Ovary (tissue), 9 donors: ENCODE data around the gene ARHGEF35. TPM values are rescaled to one million over a fixed set of nuclear protein-coding genes. Genes with fewer than 3 reads are reported as not detected.
"Not testable (repeated sequence)": the region's sequence is repeated elsewhere in the genome, so short reads cannot be mapped to it uniquely, and the experiment has no call there.

Source experiments
- DNase-seq, 5 donors: peaks; one replicate each; pipeline ENCODE4 v3.0.0-alpha.2; 2019 to 2020
- H3K27ac ChIP-seq, 2 donors: fragments of 200-600 bp; one replicate each; pipeline versions ENCODE4 v1.5.1 to v1.8.0; 2019 to 2022
- H3K27me3 ChIP-seq: fragments of 200-600 bp; one replicate; pipeline ENCODE4 v1.8.0; 2022
- H3K36me3 ChIP-seq: fragments of 200-600 bp; sonication (generic); one replicate; pipeline ENCODE4 v1.5.1; 2019
- H3K4me1 ChIP-seq: one replicate; pipeline ENCODE4 v1.8.1; 2013; ENCODE audit warnings: mild to moderate bottlenecking, moderate library complexity; ENCODE audit not compliant: insufficient read depth
- H3K4me3 ChIP-seq: fragments of 200-600 bp; sonication (generic); one replicate; pipeline ENCODE4 v1.5.1; 2017
- H3K9me3 ChIP-seq, 2 donors: fragments of 200-600 bp in 1 of 2; sonication (generic) in 1 of 2; one replicate each; pipeline versions ENCODE4 v1.5.1 to v1.8.1; 2013 to 2019; ENCODE audit warnings: mild to moderate bottlenecking in 1 of 2, moderate library complexity in 1 of 2
- EP300 ChIP-seq: sonication (generic); formaldehyde crosslinking; IDR thresholded peaks from one replicate; pipeline ENCODE4 v1.6.1; 2017; ENCODE audit warnings: antibody characterized with exemption
- POLR2A ChIP-seq: fragments of 450-650 bp; IDR thresholded peaks from one replicate; pipeline ENCODE4 v1.6.1; 2017; ENCODE audit warnings: antibody characterized with exemption, mild to moderate bottlenecking, moderate library complexity
- WGBS, 3 donors: extraction: QIAGEN DNeasy Blood & Tissue Kit in 1 of 3; methylation state at CpG; one replicate each; pipeline versions ENCODE4 v1.1.5 to v1.1.7; 2013 to 2017; 5-methylcytosine and 5-hydroxymethylcytosine counted together
- intact Hi-C, 4 donors: fragments of 100-400 bp; cut with DNase I; formaldehyde crosslinking; loops; one replicate each; pipeline versions ENCODE4 v1.11.0 to v1.15.1; 2022 to 2023
- polyA plus RNA-seq, 2 donors: library from polyadenylated mRNA; stranded (reverse); fragments of 200-250 nt in 1 of 2; fragments of 350-450 nt in 1 of 2; fragmentation: Illumina TruSeq in 1 of 2; extraction: RNeasy Lipid Tissue Mini Kit (QIAGEN cat#74804) in 1 of 2; gene quantifications; one replicate each; pipeline ENCODE4 v1.2.3, GENCODE V29; 2013 to 2014
- total RNA-seq, 7 donors: library from RNA; depleted of rRNA in 2 of 7; stranded (reverse); fragments of >200 nt in 2 of 7; fragmentation: NEBNext Ultra II Directional in 3 of 7; extraction: Animal tissue kit (Norgen Biotek cat#: 25700) in 3 of 7; gene quantifications; one replicate each; pipeline versions ENCODE4 v1.1.0 to v1.2.4, GENCODE V29; 2016 to 2023
- TF ChIP-seq, protein P1 (sequence below), 3 donors: fragments of 450-650 bp in 2 of 3; fragments of 200-600 bp in 1 of 3; IDR thresholded peaks; one replicate each; pipeline versions ENCODE4 v1.5.1 to v1.8.0; 2016 to 2022; ENCODE audit warnings: antibody characterized with exemption in 3 of 3, mild to moderate bottlenecking in 1 of 3
- donor health status: DM: no; HTN: no; CAD: no; lungs with moderate emphysema.
- donor health status: DM: no; HTN: no; CAD: no.
- donor health status: Bipolar disorder and iron deficiency.
- donor health status: DM: yes; HTN: yes; CAD: no.
- donor health status: DM: no; HTN: no; CAD: no.
- donor health status: DM: yes; HTN: yes; CAD: no.

ARHGEF35 gene
- total and polyA plus RNA-seq, 9 donors, result 2.9 to 14.8 (median 4.1) TPM

- 0 to 52% (median 45%) methylated on average over 3 to 10 of the region's 10 CpGs for WGBS, 3 donors
- H3K27ac ChIP-seq, H3K4me3 ChIP-seq, H3K36me3 ChIP-seq, intact Hi-C loops, H3K27me3 ChIP-seq, H3K9me3 ChIP-seq, H3K4me1 ChIP-seq: not testable (repeated sequence)
- peak in 1 of 5 donors; percentile 23 for DNase-seq
- TF ChIP-seq, protein P1, sequence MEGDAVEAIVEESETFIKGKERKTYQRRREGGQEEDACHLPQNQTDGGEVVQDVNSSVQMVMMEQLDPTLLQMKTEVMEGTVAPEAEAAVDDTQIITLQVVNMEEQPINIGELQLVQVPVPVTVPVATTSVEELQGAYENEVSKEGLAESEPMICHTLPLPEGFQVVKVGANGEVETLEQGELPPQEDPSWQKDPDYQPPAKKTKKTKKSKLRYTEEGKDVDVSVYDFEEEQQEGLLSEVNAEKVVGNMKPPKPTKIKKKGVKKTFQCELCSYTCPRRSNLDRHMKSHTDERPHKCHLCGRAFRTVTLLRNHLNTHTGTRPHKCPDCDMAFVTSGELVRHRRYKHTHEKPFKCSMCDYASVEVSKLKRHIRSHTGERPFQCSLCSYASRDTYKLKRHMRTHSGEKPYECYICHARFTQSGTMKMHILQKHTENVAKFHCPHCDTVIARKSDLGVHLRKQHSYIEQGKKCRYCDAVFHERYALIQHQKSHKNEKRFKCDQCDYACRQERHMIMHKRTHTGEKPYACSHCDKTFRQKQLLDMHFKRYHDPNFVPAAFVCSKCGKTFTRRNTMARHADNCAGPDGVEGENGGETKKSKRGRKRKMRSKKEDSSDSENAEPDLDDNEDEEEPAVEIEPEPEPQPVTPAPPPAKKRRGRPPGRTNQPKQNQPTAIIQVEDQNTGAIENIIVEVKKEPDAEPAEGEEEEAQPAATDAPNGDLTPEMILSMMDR (IDR thresholded peaks at IDR 0.05), result peak in 2 of 3 donors; percentile 16 to 17
Measured at GRCh38 chr7:144178380-144179164, 17.1 kb downstream of the ARHGEF35 start.

DNA sequence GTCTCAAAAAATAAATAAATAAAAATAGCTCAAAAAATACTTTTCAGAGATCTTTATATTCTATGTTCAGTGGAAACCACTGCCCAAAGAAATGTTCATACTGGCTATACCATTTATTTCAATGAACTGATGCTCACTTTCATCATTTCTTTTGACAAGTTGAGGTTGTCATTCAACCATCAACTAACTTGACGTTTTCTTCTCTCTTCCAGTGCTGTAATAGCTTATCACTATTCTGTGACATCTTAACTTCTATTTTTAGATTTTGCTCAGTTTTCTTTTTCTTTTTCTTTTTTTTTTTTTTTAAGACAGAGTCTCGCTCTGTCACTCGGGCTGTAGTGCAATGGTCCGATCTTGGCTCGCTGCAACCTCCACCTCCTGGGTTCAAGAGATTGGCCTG, 21.0 kb downstream of the ARHGEF35 start:
- WGBS, 3 donors, result 86 to 91% (median 91%) methylated on average over 5 of the region's 5 CpGs
- intact Hi-C loops, result no loop called here
- Histone ChIP-seq H3K9me3 (no peaks in the 10 kb centered on the region), H3K4me1 (no peaks in the 10 kb centered on the region), H3K4me3 (no peak overlapping the region), H3K36me3 (no peaks in the 10 kb centered on the region), H3K27me3 (no peaks in the 10 kb centered on the region), H3K27ac (no peak overlapping the region)
- no peak for TF ChIP-seq POLR2A
- TF ChIP-seq, protein P1 (IDR thresholded peaks at IDR 0.05), result no peak
- no peak for TF ChIP-seq EP300
- DNase-seq, result no peak

GRCh38 chr7:144171594-144172350, 23.9 kb downstream of the ARHGEF35 start:
- H3K4me1 ChIP-seq, H3K27me3 ChIP-seq, H3K9me3 ChIP-seq, DNase-seq, H3K4me3 ChIP-seq, H3K36me3 ChIP-seq, intact Hi-C loops, H3K27ac ChIP-seq: not testable (repeated sequence)
- WGBS, 3 donors, result 70 to 73% (median 71%) methylated on average over 4 of the region's 4 CpGs

- Histone ChIP-seq H3K27ac (no peak overlapping the region), H3K9me3 (no peaks in the 10 kb centered on the region), H3K27me3 (no peaks in the 10 kb centered on the region), H3K4me1 (no peaks in the 10 kb centered on the region), H3K4me3 (no peak overlapping the region), H3K36me3 (no peaks in the 10 kb centered on the region)
- no peak for TF ChIP-seq EP300
- no peak for TF ChIP-seq POLR2A
- TF ChIP-seq, protein P1 (IDR thresholded peaks at IDR 0.05), result no peak
- intact Hi-C loops, result no loop called here
- 74 to 86% (median 80%) methylated on average over 2 of the region's 2 CpGs for WGBS, 3 donors
- DNase-seq, result no peak
Measured at GRCh38 chr7:144164784-144165183, 30.8 kb downstream of the ARHGEF35 start.

DNA sequence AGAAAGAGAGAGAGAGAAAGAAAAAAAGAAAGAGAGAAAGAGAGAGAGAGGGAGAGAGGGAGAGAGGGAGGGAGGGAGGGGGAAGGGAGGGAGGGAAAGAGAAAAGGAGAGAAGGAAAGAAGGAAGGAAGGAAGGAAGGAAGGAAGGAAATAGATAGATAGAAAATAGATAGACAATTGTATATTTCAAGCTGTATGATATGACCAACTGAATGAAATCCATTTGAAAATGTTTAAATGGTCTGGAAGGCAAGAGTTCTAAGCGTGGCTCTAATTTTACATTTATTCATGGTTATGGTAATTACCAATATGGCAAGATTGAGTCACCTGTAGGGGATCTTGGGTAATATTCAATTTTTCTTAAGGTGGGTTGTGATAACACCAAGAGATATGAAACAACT, 36.8 kb downstream of the ARHGEF35 start:
- TF ChIP-seq, protein P1 (IDR thresholded peaks at IDR 0.05), result no peak
- TF ChIP-seq POLR2A (no peak), EP300 (no peak)
- Histone ChIP-seq H3K4me3 (no peak overlapping the region), H3K27me3 (no peaks in the 10 kb centered on the region), H3K36me3 (no peaks in the 10 kb centered on the region), H3K4me1 (no peaks in the 10 kb centered on the region), H3K9me3 (no peaks in the 10 kb centered on the region), H3K27ac (no peak overlapping the region)
- intact Hi-C loops, result no loop called here
- WGBS, 3 donors, result 85 to 97% (median 92%) methylated on average over 1 of the region's 1 CpG
- no peak for DNase-seq
